ENCODE data around the gene MAGOH.
A peak's percentile ranks its signal among the peaks of the same experiment; 100 is the strongest.

The MAGOH gene

DNA sequence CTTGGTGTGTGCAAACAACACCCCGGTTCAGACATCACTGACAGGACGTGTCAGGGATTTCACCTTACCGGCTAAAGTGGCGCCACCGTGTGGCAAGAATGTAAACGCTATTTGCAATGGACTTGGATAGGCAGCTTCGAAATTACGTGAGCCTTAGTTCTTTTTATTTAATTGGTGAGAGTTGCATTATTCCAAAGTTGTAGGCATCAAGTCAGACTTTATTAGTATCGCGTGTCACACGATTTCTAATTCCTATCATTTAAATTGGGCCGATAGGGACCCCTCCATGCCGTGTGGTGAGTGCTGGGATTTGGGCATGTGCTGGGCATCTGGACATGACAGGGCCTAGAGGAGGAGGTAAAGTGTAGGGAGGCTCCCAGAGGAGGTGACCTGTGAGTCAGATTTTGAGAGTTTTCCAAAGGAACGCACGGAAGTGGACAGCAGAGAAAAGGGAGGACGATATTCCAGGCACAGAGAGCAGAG, 56.2 kb downstream of the MAGOH start:
- TF ChIP-seq GATA1 (IDR thresholded peaks at IDR 0.05; ENCODE audit: low read depth, low read length): no peak
- TF ChIP-seq POLR2A (IDR thresholded peaks at IDR 0.05; ENCODE audit: low read length): no peak
- peak; percentile 84 to 92 for DNase-seq

DNA sequence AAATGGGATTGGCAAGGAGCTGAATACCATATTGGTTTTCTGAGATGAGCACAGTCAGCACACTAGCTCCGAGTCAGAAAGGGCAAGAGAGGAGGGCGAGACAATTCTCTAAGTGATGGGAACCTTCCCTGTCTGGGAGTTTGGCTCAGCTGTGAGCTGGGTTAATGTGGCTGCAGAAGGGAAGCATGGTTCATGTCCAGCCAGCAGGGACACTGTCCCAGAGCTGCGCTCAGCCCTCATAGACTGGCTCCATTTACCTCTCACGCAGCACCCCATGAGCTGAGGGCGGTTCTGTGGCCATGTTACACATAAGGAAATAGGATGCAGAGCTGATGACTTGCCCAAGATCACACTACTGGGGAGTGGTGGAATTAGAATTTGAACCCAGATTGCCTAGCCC, 57.4 kb downstream of the MAGOH start:
- TF ChIP-seq GATA1 (IDR thresholded peaks at IDR 0.05; ENCODE audit: low read depth, low read length) (no peak), POLR2A (IDR thresholded peaks at IDR 0.05; ENCODE audit: low read length) (no peak)
- no peak for DNase-seq

DNA sequence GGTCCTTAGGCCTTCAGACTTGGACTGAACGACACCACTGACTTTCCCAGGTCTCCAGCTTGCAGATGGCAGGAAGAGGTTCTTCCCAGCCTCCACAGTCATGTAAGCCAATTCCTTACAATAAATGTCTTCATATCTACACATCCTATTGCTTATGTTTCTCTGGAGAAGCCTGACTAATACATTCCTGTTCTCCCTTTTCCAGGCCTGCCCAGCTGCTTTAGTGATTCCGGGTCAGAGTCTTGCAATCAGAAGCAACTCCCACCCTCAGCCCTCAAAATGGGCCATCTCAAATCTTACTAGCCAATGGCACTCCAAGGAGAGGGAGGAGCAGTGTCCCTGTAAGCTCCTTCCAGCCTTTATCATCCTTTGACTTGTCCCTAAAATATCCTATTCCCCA, 58.1 kb downstream of the MAGOH start:
- DNase-seq: no peak
- TF ChIP-seq POLR2A (IDR thresholded peaks at IDR 0.05; ENCODE audit: low read length) (no peak), GATA1 (IDR thresholded peaks at IDR 0.05; ENCODE audit: low read depth, low read length) (no peak)

Data from erythroblast (primary cell).